Large intestine (tissue), 3 donors: ENCODE results near the gene CISD3. TPM values are rescaled to one million over a fixed set of nuclear protein-coding genes. Genes with fewer than 3 reads are reported as not detected.
A peak's percentile ranks its signal among the peaks of the same experiment; 100 is the strongest.

ENCODE experiments used
- DNase-seq, 2 donors: peaks; one replicate each; pipeline versions ENCODE4 v3.0.0 to v3.0.0-alpha.2; 2013
- H3K27ac ChIP-seq: one replicate; pipeline ENCODE4 v1.5.1; 2013; ENCODE audit warnings: low read length
- H3K27me3 ChIP-seq: 2 replicates; pipeline ENCODE4 v1.6.1; 2013; ENCODE audit warnings: low read length; ENCODE audit not compliant: control insufficient read depth, insufficient read depth
- H3K36me3 ChIP-seq: 2 replicates; pipeline ENCODE4 v1.6.1; 2013; ENCODE audit warnings: low read length; ENCODE audit not compliant: control insufficient read depth, insufficient read depth
- H3K4me1 ChIP-seq: one replicate; pipeline ENCODE4 v1.6.1; 2013; ENCODE audit warnings: low read length; ENCODE audit not compliant: control insufficient read depth, insufficient read depth
- H3K4me3 ChIP-seq: one replicate; pipeline ENCODE4 v1.5.1; 2013; ENCODE audit warnings: low read length
- H3K9me3 ChIP-seq: one replicate; pipeline ENCODE4 v1.6.1; 2013; ENCODE audit warnings: mild to moderate bottlenecking, low read depth, low read length, moderate library complexity; ENCODE audit not compliant: control insufficient read depth
- WGBS: methylation state at CpG from one replicate; pipeline ENCODE4 v1.1.5; 2013; ENCODE audit warnings: low lambda C conversion rate; ENCODE audit not compliant: insufficient coverage; 5-methylcytosine and 5-hydroxymethylcytosine counted together
- polyA plus RNA-seq: library from polyadenylated mRNA; unstranded; fragments of 120-200 nt; gene quantifications from one replicate; pipeline ENCODE4 v1.2.1, GENCODE V29; 2013

The CISD3 gene
- polyA plus RNA-seq, 1 donor: 47.7 TPM

- no CpG with 5 or more reads among the region's 9 CpGs for WGBS
- Histone ChIP-seq H3K27ac (no peak overlapping the region), H3K27me3 (no peaks in the 10 kb centered on the region), H3K36me3 (peaks cover 88% of the 10 kb centered on the region), H3K4me1 (peaks cover 15% of the 10 kb centered on the region), H3K9me3 (no peaks in the 10 kb centered on the region), H3K4me3 (no peak overlapping the region)
- no peak for DNase-seq
These were observed 14.8 kb upstream of the CISD3 start for GRCh38 chr17:38715216-38715943.

- H3K27ac ChIP-seq: no peak overlapping the region
- no peaks in the 10 kb centered on the region for H3K9me3 ChIP-seq
- no peaks in the 10 kb centered on the region for H3K27me3 ChIP-seq
- WGBS: no CpG with 5 or more reads among the region's 18 CpGs
- no peak for DNase-seq
- peaks cover 90% of the 10 kb centered on the region for H3K36me3 ChIP-seq
- no peak overlapping the region for H3K4me3 ChIP-seq
- H3K4me1 ChIP-seq: peaks cover 15% of the 10 kb centered on the region
These were observed 13.7 kb upstream of the CISD3 start for GRCh38 chr17:38716368-38717005.

DNA sequence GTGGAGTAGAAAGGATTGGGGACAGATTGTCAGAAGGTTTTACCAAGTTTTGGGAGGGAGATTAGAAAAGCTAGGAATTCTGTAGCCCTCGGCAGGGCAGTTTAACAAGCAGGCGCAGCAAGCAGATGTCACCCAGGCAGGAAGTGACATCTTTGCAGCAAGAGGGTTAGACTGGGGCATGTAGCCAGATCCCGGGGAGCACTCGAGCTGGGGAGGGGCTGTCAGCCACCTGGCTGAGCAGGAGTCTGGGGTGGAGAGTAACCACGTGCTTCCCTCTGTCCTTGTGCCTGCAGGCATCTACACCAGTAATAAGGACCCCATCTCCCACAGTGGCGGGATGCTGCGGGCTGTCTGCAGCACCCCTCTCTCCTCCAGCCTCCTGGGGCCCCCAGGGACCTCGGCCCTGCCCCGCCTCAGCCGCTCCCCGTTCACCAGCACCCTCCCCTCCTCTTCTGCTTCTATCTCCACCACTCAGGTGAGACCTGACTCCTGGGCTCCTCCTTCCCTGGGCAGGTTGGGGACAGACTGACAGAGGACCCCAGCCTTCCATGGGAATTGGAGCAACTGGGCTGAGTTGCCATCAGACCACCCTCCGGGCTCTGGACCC lies 12.9 kb upstream of the CISD3 start:
- Histone ChIP-seq H3K27ac (no peak overlapping the region), H3K36me3 (peaks cover 88% of the 10 kb centered on the region), H3K9me3 (no peaks in the 10 kb centered on the region), H3K27me3 (no peaks in the 10 kb centered on the region), H3K4me3 (no peak overlapping the region), H3K4me1 (peaks cover 15% of the 10 kb centered on the region)
- no peak for DNase-seq
- whole genome bisulfite sequencing: no CpG with 5 or more reads among the region's 12 CpGs

- Histone ChIP-seq H3K4me1 (peaks cover 15% of the 10 kb centered on the region), H3K27me3 (no peaks in the 10 kb centered on the region), H3K27ac (peak overlapping the region; percentile 0), H3K4me3 (no peak overlapping the region), H3K9me3 (no peaks in the 10 kb centered on the region), H3K36me3 (peaks cover 79% of the 10 kb centered on the region)
- WGBS: no CpG with 5 or more reads among the region's 29 CpGs
- no peak for DNase-seq
These were observed 10.7 kb upstream of the CISD3 start for GRCh38 chr17:38719289-38719942.

GRCh38 chr17:38719943-38720641 lies 10.0 kb upstream of the CISD3 start:
- no peaks in the 10 kb centered on the region for H3K9me3 ChIP-seq
- no peak for DNase-seq
- peaks cover 18% of the 10 kb centered on the region for H3K4me1 ChIP-seq
- H3K27ac ChIP-seq: no peak overlapping the region
- H3K27me3 ChIP-seq: no peaks in the 10 kb centered on the region
- WGBS: no CpG with 5 or more reads among the region's 39 CpGs
- peaks cover 80% of the 10 kb centered on the region for H3K36me3 ChIP-seq
- H3K4me3 ChIP-seq: no peak overlapping the region

- DNase-seq: no peak
- no peak overlapping the region for H3K27ac ChIP-seq
- H3K36me3 ChIP-seq: peaks cover 77% of the 10 kb centered on the region
- H3K4me1 ChIP-seq: peaks cover 27% of the 10 kb centered on the region
- H3K27me3 ChIP-seq: no peaks in the 10 kb centered on the region
- no peaks in the 10 kb centered on the region for H3K9me3 ChIP-seq
- H3K4me3 ChIP-seq: no peak overlapping the region
- WGBS: 83% methylated on average over 1 of the region's 6 CpGs
These were observed 9.2 kb upstream of the CISD3 start for GRCh38 chr17:38720941-38721340.

DNA sequence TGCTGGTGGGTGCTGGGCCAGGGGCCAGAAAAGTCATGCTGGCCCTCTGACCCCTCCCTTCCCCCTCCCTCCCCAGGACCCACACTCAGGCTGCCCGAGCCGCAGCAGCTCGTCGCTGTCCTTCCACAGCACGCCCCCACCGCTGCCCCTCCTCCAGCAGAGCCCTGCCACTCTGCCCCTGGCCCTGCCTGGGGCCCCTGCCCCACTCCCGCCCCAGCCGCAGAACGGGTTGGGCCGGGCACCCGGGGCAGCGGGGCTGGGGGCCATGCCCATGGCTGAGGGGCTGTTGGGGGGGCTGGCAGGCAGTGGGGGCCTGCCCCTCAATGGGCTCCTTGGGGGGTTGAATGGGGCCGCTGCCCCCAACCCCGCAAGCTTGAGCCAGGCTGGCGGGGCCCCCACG lies 8.3 kb upstream of the CISD3 start:
- no CpG with 5 or more reads among the region's 16 CpGs for WGBS
- Histone ChIP-seq H3K36me3 (peaks cover 69% of the 10 kb centered on the region), H3K27me3 (no peaks in the 10 kb centered on the region), H3K27ac (no peak overlapping the region), H3K4me1 (peaks cover 35% of the 10 kb centered on the region), H3K4me3 (no peak overlapping the region), H3K9me3 (no peaks in the 10 kb centered on the region)
- DNase-seq: no peak

- Histone ChIP-seq H3K36me3 (peaks cover 53% of the 10 kb centered on the region), H3K9me3 (no peaks in the 10 kb centered on the region), H3K4me3 (no peak overlapping the region), H3K27ac (peak overlapping the region; percentile 70), H3K4me1 (peaks cover 29% of the 10 kb centered on the region), H3K27me3 (no peaks in the 10 kb centered on the region)
- DNase-seq: no peak
- WGBS: no CpG with 5 or more reads among the region's 16 CpGs
These were observed 5.7 kb upstream of the CISD3 start for GRCh38 chr17:38724337-38724988.

DNA sequence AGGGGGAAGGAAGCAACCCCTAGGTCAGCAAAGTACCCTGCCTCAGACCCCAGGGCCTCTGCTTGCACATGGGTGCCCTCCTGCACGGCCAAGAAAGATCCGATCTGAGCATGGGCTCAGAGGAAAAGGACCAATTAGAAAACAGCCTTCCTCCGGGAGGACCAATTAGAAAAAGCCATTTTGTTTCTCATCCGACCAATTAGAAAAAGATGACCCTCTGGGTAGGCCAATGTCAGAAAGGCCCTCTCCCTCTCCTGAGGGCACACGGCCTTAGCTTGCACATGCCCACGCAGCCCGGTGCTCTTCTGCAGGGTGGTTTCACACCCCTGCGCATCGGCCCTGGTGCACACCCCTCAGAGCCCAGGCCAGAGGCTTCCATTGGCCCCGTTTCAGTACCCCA lies 5.1 kb upstream of the CISD3 start:
- H3K4me1 ChIP-seq: peaks cover 26% of the 10 kb centered on the region
- H3K4me3 ChIP-seq: no peak overlapping the region
- DNase-seq: no peak
- H3K27ac ChIP-seq: peak overlapping the region; percentile 70
- no peaks in the 10 kb centered on the region for H3K27me3 ChIP-seq
- no CpG with 5 or more reads among the region's 10 CpGs for WGBS
- H3K9me3 ChIP-seq: no peaks in the 10 kb centered on the region
- peaks cover 48% of the 10 kb centered on the region for H3K36me3 ChIP-seq
